NCI-H1092 treated with DMSO at 0.1 percent for 48 hours (cell line): ENCODE data around the gene CXXC5.

Experiments used
- DNase-seq: peaks from one replicate; lab custom pipeline; 2025; lab: John Stamatoyannopoulos, UW

Gene CXXC5

GRCh38 chr5:139682016-139682975, 34.1 kb downstream of the CXXC5 start:
- no peak for DNase-seq

DNA sequence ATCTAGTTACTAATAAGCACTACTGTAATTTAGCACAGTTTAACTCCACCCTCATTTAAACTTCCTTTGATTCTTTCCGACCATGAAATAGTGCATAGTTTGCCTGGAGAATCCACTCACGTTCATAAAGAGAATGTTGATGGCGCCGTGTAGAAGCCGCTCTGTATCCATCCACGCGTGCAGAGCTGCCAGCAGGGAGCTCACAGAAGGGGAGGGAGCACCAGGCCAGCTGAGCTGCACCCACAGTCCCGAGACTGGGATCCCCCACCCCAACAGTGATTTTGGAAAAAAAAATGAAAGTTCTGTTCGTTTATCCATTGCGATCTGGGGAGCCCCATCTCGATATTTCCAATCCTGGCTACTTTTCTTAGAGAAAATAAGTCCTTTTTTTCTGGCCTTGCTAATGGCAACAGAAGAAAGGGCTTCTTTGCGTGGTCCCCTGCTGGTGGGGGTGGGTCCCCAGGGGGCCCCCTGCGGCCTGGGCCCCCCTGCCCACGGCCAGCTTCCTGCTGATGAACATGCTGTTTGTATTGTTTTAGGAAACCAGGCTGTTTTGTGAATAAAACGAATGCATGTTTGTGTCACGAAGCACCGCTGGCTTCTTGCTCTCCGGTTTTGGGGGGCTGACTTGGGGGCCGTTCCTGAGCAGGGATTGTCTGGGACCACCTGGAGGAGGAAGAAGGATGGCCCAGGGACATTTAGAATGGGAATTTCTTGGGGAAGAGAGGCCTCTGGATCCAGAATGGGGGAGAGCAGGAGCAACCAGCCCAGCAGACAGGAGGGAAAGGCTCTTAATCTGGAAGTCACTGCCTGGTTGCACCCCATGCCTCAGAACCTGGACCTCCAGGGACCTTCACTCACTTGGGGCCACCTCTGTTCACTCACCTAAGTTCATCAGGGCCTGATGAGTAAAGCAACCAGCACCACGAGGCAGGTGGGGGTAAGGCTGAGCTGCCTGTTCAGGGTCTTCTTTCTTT, 35.4 kb downstream of the CXXC5 start:
- no peak for DNase-seq

- no peak for DNase-seq
Measured at GRCh38 chr5:139684350-139684880, 36.3 kb downstream of the CXXC5 start.

GRCh38 chr5:139684881-139685749, 37.0 kb downstream of the CXXC5 start:
- peak; percentile 35 for DNase-seq

GRCh38 chr5:139685886-139686285, 37.7 kb downstream of the CXXC5 start:
- DNase-seq: no peak

DNA sequence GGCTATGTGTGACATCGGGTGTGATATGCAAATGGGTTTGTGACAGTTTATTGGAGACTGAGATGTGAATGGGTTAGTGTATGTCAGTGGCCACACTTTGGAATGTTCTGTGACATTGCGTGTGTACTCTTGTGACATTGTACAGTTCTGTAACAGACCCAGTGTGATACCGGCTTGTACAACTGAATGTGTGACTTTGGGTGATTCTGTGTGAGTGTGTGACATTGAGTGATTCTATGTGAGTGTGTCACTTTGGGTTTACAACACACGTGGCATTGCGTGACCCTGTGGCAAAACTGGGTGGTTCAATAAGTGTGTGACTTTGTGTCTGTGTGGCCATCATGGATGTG, 38.2 kb downstream of the CXXC5 start:
- no peak for DNase-seq

GRCh38 chr5:139686706-139687441, 38.7 kb downstream of the CXXC5 start:
- no peak for DNase-seq

GRCh38 chr5:139687656-139688055, 39.5 kb downstream of the CXXC5 start:
- DNase-seq: no peak

DNA sequence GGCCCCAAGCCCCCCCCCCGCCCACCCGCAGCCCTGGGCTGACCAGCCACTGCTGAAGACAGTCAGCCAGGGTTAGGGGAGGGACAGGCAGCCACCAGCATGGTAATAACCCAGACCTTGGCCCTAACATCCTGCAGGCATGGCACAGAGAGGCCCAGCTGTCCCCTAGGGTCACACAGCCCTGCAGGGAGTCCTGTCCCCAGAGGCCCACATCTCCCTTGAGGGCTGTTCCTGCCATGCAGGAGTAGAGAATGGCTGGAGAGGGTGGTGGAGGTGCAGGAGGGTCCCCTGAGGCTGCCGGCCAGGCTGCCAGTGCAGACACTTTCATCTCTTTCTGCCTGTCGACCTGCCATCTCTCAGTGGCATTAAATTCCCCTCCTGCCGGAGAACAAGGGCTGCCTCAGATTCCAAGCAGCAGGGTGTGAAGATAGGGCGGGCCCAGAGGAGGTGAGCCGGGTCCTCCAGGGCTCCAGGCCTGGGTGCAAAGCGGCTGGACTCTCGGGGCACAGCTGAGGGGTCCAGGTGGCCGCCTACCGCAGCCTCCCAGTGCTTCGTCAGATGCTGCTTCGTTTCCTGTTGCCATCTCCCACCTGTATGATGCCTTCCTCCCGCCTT, 40.0 kb downstream of the CXXC5 start:
- no peak for DNase-seq

DNA sequence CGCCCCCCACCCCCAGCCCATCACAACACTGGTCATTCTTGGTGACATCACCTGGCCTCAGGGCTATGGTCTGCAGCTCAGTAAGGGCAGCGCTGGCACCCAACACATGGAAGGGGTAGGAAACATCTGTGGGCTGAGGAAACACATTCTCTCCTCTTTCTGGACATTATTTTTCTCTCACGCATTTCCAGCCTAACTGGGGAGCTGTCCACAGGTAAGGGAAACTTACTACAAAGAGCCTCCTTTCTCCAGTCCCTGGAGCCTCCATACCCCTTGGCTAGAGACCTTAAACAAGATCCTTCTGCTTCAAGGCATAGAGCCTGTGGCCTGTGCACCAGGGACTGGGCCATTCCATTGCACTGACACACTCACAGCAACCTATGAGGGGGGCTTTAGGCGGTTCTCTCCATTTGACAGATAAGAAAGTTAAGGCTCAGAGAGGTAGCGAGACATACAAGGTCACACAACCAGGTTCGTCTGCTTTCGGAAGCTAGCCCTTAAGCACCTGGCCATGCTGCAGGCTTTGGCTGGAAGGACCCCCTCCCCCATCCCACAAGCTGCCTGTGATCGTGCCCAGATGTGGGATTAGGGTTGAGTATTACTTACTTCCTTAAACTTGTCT, 40.7 kb downstream of the CXXC5 start:
- no peak for DNase-seq

GRCh38 chr5:139689631-139690063, 41.5 kb downstream of the CXXC5 start:
- no peak for DNase-seq

- peak; percentile 5 for DNase-seq
Measured at GRCh38 chr5:139690064-139690802, 42.1 kb downstream of the CXXC5 start.

DNA sequence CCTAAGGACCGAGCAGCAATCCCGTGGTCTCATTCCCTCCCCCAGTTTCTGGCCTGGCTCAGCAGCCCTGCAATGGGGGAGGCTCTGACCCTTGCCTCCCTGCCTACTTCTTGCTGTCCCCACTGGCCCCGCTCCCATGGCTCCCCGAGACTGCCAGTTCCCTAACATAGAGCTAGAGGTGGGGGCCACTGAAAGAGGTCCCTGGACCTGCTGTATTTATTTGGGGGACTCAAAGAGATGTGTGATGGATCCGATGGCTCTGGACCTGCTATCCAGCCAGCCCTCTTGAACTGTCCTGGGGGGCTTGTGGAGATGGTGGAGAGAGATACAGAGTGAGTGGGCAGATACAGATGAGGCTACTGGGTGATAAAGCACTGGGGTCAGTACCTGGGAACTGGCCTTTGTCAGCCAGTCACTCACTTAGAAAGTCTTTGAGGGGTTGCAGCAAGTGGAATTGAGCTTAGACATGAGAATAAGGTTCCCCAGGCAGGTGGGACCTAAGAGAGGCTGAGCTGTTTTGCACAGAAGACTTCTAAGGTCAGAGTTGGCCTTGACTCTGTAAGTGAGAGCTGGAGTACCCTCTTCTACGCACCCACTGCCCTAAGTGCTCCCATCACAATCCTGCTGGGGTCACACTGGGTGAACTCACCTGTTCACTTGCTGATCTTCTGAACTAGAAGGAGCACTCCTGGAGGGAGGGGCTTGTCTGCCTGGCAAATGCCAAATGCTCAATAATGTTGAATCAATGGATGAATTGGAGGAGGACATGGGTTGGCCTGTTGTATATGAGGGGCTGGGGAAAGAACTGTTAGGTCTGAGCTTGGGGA, 42.9 kb downstream of the CXXC5 start:
- no peak for DNase-seq

DNA sequence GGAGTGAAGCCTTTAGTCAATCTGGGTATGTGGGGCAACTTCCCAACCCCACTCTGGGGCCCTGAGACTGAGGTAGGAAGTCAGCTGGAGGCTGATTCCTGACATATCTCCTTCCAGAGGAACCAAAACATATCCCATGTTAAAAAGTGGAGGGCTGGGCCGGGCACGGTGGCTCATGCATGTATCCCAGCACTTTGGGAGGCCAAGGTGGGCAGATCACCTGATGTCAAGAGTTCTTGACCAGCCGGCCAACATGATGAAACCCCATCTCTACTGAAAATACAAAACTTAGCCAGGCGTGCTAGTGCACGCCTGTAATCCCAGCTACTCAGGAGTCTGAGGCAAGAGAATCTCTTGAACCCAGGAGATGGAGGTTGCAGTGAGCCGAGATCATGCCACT, 44.0 kb downstream of the CXXC5 start:
- DNase-seq: no peak

GRCh38 chr5:139692679-139693308, 44.6 kb downstream of the CXXC5 start:
- DNase-seq: no peak

DNA sequence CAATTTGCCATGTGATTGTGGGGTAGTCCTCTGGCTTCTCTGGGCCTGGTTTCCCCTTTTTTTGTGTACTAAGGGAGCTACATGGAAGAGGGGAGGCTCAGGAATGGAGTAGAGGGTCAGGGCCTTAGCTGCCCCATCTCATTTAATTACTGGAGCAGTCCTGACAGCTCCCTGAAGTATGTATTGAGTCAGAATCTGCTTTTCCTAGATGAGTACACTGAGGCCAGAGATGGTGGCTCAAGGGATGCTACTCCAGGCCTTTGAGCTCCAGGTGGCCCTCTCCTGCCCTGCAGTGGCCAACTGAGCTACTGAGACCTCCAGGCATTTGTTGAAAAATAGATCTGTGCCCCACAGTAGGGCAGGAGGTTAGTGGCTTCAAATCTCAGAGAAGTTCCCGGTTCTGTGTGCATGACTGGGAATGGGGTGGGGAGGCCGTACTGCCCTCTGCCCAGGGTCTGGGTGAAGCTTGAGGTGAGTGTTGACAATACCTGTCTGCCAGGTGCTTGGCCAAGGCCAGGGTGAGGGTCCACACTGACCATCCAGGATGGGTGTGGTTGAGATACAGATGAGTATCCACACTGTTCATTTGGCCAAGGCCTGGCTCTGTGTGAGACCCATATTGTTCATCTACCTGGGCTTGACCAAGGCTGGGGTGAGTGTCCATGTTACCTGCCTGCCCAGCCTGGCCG, 45.7 kb downstream of the CXXC5 start:
- DNase-seq: no peak

DNA sequence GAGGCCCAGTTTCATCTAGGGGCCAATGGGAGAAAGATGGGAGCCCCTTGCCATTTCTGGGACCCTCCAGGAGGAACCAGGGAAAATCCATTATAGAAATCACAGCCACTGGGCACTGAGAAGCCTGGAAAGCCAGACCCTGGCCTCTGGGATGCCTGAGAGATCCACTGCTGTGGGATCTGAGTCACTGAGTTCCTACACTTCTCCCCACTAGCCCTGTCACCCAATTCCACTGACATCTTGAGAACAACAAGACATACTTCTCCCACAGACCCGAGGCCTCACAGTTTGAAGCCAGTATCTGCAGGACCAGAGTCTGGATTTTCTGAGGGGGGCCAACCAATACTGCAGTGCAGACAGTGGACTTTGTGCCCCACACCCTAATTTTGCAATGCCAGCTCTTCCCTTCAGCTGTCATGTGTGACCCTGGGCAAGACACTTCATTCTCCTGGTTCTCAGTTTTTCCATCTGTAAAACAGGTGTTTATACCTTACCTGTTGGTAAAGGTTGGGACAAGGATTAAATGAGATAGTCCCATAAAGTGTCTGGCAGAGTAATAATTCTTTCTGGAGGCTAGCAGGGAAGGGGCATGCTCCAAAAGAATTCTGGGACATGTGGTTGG, 46.5 kb downstream of the CXXC5 start:
- DNase-seq: no peak
